HEK293T (cell line): Measurements from ENCODE around the gene ERBB4.

Source experiments
- BHLHE40 ChIP-seq: fragments of 450-650 bp; IDR thresholded peaks from 2 replicates; pipeline ENCODE4 v1.6.1; 2016; ENCODE audit warnings: mild to moderate bottlenecking, moderate library complexity, borderline replicate concordance
- ELF4 ChIP-seq: fragments of 450-650 bp; IDR thresholded peaks from 2 replicates; pipeline ENCODE4 v1.6.1; 2017; ENCODE audit warnings: antibody characterized with exemption
- FOXM1 ChIP-seq: fragments of 450-650 bp; IDR thresholded peaks from 2 replicates; pipeline ENCODE4 v1.6.1; 2017; ENCODE audit warnings: mild to moderate bottlenecking, borderline replicate concordance
- HDGF ChIP-seq: fragments of 450-650 bp; IDR thresholded peaks from 2 replicates; pipeline ENCODE4 v1.6.1; 2017; ENCODE audit warnings: antibody characterized with exemption, borderline replicate concordance
- L3MBTL2 ChIP-seq: fragments of 450-650 bp; conservative IDR thresholded peaks from 2 replicates; pipeline ENCODE4 v1.6.1; 2016; ENCODE audit warnings: mild to moderate bottlenecking
- NFRKB ChIP-seq: fragments of 450-650 bp; IDR thresholded peaks from 2 replicates; pipeline ENCODE4 v1.6.1; 2016; ENCODE audit warnings: mild to moderate bottlenecking, moderate library complexity
- SUZ12 ChIP-seq: fragments of 450-650 bp; IDR thresholded peaks from 2 replicates; pipeline ENCODE4 v1.6.1; 2016; ENCODE audit warnings: mild to moderate bottlenecking
- TARDBP ChIP-seq: fragments of 450-650 bp; IDR thresholded peaks from 2 replicates; pipeline ENCODE4 v1.6.1; 2016
- ZNF384 ChIP-seq: fragments of 450-650 bp; IDR thresholded peaks from 2 replicates; pipeline ENCODE4 v1.6.1; 2016

DNA sequence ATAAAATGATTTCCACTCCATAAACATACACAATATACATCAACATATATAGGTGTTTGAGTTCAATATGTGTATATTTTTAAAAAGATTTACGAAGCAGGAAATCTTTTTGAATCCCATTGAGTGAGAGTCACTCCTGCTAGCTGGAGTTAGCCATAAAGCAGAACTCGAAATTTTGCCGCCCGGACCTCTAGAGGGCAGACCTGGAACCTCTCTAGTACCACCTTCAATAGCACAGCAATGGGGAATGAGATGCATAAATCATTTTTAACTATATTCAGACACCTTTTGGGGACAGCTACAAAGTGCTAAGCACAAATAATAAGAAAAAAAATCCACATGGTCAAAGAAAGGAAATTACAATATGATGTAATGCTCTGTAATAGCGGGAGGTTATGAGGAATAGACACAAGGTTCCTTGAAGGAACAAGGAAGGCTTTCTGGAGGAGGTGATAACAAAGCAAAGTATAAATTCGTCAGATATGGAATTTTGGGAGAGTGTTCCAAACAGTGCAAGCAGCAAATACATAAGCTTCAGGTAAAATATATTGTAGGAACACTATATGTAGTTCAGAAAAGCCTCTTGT is 533.4 kb downstream of the ERBB4 start:
- no peak for TF ChIP-seq TARDBP
- no peak for TF ChIP-seq SUZ12
- TF ChIP-seq ZNF384: no peak
- TF ChIP-seq HDGF: no peak
- no peak for TF ChIP-seq NFRKB
- no peak for TF ChIP-seq FOXM1
- no peak for TF ChIP-seq L3MBTL2
- no peak for TF ChIP-seq ELF4
- TF ChIP-seq BHLHE40: no peak
